GM19193 (cell line): ENCODE data around the gene SLC32A1.

Experiments used
- POLR2A ChIP-seq: IDR thresholded peaks from 4 replicates; pipeline ENCODE4 v1.6.1; 2011; ENCODE audit not compliant: insufficient read depth, insufficient read length; ENCODE audit errors: extremely low read depth

Gene SLC32A1

DNA sequence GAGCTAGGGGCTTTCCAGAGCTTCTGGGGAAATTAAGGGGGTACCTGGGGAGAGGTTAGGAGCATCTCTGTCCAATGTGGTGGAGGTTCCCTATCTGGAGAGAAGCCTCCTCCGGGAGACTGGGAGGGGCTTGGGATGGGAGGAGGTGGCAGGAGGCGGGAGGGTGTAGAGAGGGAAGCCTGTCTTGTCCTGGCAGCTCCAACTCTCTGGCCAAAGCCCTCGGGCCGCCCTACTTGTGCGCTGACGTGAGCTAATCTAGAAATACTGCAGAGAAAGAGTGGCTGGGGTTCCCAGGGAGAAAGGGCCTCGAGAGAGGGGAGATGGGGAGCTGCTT lies 1.6 kb upstream of the SLC32A1 start:
- no peak for TF ChIP-seq POLR2A

GRCh38 chr20:38723017-38723847 lies 1.1 kb upstream of the SLC32A1 start:
- no peak for TF ChIP-seq POLR2A

DNA sequence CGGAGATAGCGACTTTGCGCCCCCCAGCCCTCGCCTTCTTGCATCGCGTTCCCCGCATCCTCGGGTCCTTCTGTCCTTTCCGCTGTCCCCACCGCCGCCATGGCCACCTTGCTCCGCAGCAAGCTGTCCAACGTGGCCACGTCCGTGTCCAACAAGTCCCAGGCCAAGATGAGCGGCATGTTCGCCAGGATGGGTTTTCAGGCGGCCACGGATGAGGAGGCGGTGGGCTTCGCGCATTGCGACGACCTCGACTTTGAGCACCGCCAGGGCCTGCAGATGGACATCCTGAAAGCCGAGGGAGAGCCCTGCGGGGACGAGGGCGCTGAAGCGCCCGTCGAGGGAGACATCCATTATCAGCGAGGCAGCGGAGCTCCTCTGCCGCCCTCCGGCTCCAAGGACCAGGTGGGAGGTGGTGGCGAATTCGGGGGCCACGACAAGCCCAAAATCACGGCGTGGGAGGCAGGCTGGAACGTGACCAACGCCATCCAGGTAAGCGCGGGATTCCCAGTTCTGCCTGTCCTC lies 401 bp downstream of the SLC32A1 start:
- TF ChIP-seq POLR2A: no peak

- no peak for TF ChIP-seq POLR2A
Observed at GRCh38 chr20:38725148-38725901, 1.0 kb downstream of the SLC32A1 start.

GRCh38 chr20:38725931-38726803 lies 1.9 kb downstream of the SLC32A1 start:
- TF ChIP-seq POLR2A: no peak

DNA sequence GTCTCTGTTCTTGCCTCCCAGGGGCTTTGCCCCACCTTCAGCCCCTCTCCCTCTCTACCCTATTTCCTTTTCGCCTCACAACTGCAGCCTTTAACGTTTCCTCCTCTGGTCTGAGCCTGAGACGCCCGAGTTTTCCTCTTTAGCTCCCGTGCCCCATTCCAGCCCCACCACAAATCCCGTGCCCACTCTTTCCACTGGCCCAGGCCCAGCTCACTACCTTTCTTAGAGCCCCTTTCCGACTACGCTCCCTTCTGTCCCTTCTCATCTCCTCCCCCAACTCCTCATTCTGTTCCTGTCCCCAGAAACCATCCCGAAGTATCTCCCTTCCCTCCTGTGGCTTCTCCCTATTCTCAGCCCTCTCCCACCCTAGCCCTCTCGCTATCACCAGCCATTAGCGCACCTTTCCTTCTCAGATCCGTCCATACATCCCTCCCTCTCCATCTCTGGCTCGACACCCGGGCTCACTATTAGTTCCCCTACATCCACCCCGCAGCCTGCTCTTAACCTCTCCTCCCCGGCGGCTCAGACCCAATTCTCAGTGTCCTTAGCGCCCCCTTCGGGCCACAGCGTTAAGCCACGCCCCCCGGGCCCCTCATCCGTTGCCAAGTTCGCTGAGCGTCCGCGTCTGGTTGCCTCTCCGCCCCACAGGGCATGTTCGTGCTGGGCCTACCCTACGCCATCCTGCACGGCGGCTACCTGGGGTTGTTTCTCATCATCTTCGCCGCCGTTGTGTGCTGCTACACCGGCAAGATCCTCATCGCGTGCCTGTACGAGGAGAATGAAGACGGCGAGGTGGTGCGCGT lies 2.7 kb downstream of the SLC32A1 start:
- TF ChIP-seq POLR2A: no peak

GRCh38 chr20:38727607-38728190 lies 3.4 kb downstream of the SLC32A1 start:
- no peak for TF ChIP-seq POLR2A

DNA sequence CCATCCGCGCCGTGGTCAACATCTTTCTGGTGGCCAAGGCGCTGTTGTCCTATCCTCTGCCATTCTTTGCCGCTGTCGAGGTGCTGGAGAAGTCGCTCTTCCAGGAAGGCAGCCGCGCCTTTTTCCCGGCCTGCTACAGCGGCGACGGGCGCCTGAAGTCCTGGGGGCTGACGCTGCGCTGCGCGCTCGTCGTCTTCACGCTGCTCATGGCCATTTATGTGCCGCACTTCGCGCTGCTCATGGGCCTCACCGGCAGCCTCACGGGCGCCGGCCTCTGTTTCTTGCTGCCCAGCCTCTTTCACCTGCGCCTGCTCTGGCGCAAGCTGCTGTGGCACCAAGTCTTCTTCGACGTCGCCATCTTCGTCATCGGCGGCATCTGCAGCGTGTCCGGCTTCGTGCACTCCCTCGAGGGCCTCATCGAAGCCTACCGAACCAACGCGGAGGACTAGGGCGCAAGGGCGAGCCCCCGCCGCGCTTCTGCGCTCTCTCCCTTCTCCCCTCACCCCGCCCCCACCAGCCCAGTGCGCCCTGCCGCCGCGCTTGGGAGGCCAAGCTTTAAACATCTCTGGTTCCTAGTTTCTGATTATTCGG lies 4.0 kb downstream of the SLC32A1 start:
- TF ChIP-seq POLR2A: no peak

GRCh38 chr20:38728911-38729642 lies 4.8 kb downstream of the SLC32A1 start:
- no peak for TF ChIP-seq POLR2A

DNA sequence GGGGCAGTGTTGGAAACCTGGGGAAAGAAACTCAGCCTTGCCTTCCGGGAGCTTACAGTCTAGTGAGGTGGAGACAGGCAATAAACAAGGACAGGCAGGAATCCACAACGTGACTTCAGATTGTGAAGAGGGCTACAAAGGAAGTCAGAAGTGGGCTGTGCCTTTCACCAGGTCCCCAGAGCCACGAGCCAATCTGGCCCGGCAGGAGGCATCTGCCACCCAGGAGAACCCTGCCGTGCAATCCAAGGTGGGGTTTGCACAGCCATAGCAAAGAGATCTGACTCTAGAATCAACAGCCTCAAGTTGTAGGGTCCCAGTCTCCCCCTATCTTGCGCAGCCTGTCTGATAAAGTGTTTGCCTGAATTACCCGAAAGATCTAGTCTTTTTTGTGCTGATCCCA lies 5.5 kb downstream of the SLC32A1 start:
- no peak for TF ChIP-seq POLR2A

DNA sequence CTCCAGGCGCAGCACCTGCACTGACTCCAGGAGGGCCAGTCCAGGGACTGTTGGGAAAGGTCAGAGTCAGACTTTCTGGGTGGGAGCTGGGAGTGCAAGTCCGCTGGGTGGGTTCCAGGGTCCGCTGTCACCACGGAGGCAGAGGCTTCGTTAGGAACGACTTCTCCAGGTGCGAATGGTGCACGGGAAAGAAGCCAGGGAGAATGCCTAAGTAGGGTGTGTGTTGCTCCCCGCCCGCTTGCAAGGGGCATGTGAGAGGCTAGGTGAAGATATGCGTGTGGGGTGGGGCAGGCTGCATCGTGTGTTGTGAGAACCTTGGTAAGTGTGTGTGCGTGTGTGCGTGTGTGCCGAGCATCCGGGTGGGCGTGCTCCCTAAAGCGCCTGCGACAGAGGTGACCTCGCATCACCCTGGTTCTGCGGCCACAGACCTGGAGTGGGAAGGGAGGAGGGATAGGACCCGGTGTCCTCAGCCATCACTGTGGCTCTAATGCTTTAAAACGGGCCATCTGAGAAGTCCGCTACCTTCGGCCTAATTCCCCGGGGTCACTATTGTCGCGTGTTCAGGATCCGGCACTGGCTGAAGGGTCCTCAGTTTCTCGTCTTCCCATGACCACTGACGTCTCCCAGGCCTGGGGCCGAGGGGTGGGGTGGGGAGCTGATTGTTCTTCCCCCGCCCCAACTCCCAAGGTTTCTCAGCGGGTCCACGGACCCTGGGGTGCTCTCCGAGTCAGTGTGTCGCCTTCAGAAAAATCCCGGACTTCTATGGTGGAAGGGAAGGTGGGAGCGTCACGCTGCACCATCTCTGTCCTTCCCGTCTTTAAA lies 6.1 kb downstream of the SLC32A1 start:
- no peak for TF ChIP-seq POLR2A
